ENCODE data around the gene CNPY2.
"Not testable (repeated sequence)": the region's sequence is repeated elsewhere in the genome, so short reads cannot be mapped to it uniquely, and the experiment has no call there.

Gene CNPY2

DNA sequence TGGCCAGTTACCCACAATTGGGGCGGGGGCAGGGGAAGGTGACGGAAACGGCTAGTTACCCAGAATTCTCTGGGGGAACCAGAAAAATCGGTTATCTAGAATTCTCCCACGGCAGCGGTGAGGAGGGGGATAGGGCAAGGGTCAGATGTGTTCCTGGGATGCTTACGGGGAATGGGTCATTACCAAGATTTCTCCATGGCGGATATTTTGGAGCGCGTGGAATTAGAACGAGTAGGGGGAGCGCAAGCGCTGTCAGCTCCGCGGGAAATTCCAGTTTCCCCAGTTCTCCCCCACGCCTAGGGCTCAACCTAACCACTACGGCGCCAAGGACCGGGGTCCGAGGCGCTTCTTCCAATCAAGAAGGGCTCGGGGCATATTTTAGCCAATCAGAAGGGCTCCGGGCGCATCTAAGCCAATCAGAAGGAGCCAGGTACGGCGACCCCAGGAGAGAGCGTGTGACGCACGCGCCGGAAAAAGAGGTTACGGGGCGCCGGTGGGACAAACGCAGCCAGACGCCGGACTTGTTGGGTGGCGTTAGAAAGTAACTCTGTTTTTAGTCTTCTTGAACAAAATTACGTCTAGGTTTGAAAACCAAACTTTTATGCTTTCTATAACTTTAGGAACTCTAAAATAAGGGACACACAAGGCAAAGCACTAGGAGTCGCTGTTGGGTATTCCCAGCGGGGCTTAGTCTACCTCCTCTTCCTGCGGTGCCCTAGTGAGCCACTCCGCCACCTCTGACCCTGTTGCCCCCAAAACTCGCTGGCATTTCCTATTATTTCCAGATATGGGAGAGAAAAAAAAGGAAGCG, 18.1 kb upstream of the CNPY2 start, which contains the start of gene PAN2:
PAN2 (minus strand) TSS at position 322 of the 811 bp plus-strand sequence. CDS start 906 bp downstream, outside the sequence.
- DNase-seq, result peak; percentile 87

DNA sequence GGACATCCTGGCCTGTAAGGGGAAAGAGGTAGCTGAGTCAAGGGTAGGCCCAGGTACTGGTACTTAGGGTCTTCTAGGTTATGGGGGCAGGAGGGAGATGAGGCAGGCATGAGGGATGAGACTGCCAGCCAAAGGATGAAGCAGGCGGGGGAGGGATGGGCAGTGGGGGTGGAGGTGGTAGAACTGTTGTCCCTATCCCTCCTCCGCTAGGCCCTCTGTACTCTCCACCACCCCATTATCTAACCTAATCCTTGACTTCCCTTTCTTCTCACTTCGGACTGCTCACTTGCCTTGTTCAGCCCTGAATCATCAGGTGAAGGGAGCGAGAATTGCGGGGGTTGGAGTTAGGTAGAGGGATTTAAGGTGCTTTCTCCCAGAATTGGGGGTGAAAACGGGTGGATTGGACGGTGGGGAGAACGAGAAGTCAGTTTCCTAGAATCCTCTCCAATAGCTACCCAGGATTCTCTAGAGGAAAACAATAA, 17.4 kb upstream of the CNPY2 start:
- DNase-seq, result no peak

DNA sequence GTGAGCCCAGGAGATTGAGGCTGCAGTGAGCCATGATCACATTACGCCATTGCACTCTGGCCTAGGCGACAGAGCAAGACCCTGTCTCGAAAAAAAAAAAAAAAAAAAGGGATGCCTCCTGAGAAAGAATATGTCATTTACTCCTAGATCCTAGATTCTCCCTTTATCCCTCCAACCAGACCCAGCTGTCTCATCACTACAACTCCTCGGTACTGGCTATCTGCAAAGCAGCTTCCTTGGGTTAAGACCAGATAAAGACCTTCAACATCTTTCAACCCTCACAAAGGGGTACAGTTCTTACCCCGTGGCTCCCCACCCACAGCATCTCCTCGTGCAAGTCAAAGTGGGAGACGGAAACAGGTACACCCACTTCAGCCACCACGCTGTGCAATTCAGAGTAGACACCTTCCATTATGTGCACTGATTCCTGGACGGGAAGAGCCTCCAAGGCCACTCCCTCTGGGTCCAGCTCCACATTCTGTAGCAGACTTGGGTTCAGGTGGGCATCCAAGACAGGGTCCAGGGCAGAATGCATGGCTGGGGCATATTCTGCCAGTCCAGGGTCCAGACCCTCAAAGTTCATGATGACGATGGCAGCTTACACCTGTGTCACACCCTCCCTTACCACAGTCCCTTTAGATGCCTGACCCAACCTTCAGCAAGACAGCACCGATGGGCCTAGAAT, 16.9 kb upstream of the CNPY2 start:
- no peak for DNase-seq

DNA sequence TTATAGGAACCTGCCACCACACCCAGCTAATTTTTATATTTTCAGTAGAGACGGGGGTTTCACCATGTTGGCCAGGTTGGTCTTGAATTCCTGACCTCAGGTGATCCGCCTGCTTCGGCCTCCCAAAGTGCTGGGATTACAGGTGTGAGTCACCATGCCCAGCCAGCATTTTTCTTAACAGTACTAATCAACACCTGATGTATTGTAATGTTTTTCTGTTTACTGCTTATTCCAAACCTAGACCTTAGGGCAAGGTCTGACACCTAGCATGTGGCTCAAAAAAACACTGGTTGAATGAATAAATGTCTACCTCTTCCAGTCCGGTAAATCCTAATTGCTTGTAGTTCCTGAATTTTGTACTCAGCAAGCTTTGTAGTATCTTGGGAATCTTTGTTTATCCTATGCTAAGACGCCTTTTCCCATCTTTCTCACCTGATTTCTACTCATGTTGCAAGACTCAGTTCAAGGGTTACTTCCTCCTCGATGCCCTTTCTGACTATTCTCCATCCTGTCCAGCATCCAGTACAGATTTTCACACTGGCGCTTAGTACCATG, 15.2 kb upstream of the CNPY2 start:
- no peak for DNase-seq

DNA sequence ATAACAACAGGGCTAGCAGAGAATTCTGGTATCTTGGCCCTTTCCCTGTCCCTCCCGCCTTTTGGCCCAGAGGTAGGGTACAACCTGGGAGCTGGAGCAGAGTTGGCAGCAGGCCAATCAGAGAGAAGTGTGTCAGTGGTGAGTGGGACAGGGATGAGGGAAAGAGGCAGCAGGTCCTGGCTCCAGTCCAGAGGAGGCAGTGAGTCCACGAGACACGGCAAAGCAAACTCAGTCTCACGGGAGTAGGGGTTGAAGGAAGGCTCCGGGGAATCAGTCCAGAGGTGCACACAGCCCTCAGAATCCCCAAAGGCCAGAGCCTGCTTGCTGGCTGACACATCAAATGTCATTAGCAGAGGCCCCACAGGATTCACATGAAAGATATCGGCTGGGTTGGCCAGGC, 10.7 kb upstream of the CNPY2 start:
- no peak for DNase-seq

DNA sequence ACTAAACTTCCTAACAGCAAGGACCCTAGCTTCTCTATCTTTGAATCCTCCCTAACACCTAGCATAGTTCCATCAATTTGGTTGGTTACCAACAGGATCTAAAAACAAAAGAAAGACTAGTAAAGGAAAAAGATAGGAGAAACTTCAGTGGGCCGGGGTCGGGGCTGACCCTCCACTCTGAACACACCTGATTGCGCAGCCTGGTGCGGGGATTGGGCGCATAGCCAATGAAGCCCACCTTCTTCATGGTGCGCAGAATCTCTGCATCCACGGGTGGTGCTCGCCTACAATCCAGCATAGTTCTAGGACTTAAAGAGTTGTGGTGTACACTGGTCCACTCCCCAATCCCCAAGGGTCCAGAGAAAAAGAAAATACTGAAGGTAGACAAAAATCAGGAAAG, 10.3 kb upstream of the CNPY2 start:
- DNase-seq, result no peak

DNA sequence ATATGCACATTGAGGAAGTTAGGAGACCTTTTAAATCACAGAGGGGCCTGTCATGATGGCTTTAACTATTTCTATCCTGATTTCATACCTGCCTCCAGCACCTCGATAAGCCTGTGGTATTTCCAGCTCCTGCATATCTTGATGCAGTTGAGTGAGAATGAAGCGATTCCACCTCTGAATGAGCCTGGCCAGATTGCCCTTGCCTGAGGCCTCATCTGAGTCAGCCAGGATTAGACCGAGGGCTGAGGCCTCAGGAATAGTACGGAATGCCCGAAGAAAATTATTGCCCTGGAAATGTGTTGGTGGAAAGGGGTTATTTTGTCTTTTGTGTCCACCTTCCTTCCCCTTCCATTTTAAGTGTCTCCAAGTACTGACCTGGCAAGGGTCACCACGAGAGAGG, 8.4 kb upstream of the CNPY2 start:
- no peak for DNase-seq

DNA sequence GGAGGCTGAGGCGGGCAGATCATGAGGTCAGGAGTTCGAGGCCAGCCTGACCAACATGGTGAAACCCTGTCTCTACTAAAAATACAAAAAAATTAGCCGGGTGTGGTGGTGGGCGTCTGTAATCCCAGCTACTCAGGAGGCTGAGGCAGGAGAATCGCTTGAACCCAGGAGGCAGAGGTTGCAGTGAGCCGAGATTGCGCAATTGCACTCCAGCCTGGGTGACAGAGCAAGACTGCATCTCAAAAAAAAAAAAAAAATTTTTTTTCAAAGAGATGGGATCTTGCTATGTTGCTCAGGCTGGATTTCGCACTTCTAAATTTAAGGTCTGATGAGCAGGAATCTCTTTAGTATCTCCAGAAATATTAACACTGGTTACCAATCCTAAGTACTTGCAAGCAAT, 5.8 kb upstream of the CNPY2 start:
- not testable (repeated sequence) for DNase-seq

DNA sequence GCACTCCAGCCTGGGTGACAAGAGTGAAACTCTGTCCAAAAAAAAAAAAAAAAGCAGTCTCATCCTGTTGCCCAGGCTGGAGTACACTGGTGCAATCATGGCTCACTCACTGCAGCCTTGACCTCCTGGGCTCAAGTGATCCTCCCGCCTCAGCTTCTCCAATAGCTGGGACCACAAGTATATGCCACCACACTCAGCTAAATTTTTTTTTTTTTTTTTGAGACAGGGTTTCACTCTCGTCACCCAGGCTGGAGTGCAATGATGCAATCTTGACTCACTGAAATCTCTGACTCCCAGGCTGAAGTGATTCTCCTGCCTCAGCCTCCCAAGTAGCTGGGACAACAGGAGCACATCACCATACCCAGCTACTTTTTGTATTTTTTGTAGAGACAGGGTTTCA, 5.2 kb upstream of the CNPY2 start:
- DNase-seq, result no peak

DNA sequence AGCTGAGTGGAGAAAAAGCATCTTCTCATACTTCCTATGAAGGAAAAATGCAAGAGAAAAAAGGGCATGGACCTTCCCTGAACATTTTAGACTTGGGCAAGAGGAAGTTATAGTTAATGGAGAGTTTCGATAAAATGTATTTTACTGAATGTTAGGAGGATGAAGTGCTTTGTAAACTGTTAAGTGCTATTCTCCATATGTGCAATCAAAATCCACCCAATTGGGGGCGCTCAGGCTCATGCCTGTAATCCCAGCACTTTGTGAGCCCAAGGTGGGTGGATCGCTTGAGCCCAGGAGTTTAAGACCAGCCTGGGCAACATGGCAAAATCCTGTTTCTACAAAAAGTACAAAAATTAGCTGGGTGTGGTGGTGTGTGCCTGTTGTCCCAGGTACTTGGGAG, 1.9 kb upstream of the CNPY2 start:
- no peak for DNase-seq

DNA sequence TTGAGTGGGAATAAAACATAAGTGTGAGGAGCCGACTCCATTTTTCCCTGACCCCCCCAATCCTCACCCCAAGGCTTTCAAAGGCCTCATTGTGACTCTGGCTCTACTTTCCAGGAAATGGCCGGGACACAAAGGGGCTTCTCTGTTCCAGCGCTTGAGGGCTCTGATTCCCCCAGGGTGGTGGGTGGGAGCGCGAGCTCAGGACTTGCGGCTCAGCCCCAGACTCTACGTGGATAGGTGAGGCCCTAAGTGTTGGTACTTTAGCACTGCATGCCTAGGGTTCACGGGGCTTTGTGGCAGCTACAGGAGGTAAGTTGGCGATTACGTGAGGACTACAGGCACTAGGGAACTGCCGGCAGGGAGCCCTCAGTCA, 553 bp downstream of the CNPY2 start:
- no peak for DNase-seq

DNA sequence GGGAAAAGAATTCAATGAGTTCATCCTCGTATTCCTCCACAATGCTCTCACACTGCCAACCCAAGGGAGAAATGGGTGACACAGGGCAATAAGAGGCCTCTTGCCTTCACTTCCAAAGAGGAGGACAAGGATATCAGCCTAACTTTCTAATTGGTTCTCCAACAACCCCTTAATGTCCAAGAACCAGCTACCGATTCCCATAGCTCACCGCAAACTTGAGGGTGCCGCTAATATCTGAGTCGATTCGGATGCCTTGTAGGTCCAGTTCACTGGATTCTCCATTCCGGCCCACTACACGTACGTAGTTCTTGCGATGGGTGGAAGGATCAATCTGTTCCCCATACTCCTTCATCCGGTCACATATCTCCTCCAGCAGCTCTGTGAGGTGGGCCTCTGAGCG, 4.8 kb downstream of the CNPY2 start:
- no peak for DNase-seq

DNA sequence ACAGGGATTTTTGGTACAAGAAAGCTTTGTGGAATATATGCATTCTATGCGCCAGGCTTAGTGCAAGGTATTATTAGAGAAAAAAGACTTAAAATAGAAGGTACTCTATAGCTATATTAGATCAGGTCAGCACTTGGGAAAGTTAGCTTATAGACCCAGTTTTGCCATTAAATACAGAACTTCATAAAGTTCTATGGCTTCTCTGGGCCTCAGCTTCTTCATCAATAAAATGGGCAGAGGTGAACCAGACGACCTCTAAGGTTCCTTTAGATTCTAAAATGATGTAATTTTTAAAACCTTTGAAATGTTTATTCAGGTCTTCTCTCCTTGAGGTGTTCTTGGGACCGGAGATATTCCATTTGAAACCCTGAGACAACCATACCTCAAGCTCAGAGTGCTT, 7.1 kb downstream of the CNPY2 start:
- no peak for DNase-seq

DNA sequence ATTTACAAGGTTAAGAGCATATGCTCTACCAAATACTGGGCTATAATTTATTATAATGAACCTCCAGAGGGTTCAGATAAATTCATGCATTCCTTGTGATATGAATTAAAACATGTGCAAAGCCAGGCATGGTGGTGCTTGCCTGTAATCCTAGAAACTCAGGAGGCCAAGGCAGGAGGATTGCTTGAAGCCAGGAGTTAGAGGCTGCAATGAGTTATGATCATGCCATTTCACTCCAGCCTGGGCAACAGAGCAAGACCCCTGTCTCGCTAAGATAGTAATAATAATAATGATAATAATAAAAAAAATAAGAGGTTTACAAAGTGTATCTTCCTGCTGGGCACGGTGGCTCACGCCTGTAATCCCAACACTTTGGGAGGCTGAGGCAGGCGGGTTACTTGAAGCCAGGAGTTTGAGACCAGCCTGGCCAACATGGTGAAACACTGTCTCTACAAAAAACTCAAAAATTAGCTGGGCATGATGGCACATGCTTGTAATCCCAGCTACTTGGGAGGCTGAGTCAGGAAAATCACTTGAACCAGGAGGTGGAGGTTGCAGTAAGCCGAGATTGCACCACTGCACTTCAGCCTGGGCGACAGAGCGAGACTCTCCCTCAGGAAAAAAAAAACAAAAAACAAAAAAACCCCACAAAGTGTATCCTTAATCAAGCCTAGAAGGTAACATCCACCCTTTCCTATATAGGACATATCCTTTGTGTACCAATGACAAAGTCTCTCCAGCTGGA, 8.4 kb downstream of the CNPY2 start:
- DNase-seq, result no peak

DNA sequence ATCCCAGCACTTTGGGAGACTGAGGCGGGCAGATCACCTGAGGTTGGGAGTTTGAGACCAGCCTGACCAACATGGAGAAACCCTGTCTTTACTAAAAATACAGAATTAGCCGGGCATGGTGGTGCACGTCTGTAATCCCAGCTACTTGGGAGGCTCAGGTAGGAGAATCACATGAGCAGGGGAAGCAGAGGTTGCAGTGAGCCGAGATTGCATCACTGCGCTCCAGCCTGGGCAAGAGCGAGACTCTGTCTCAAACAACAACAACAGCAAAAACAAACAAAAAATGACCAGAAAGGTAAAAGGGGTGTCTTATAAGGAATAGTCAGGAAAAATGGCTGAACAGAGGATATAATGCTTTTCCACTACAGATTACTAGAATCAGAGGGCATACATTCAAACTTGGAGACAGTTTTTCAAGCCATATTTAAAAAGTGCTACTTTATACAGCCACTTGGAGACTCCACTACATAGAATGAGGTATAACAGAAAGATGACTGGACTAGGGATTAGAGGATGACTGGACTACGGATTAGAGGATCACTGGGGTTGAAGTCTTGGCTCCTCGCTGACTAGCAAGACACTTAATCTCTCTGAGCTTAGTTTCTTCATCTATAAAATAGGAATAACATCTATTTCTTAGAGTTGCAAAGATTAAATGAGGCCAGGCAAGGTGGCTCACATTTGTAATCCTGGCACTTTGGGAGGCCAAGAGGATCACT, 10.8 kb downstream of the CNPY2 start:
- no peak for DNase-seq

DNA sequence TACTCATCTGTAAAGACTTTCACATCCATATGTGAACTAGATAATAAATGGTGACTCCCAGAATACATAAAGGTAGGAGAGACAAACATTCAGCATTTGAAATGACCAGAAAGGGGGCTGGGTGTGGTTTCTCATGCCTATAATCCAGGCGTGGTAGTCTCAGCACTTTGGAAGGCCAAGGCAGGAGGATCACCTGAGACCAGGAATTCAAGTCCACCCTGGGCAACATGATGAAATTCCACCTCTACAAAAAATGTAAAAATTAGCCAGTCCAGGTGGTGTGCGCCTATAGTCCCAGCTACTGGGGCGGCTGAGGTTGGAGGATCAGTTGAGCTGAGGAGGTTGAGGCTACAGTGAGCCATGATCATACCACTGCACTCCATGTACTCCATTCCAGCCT, 11.5 kb downstream of the CNPY2 start:
- no peak for DNase-seq

DNA sequence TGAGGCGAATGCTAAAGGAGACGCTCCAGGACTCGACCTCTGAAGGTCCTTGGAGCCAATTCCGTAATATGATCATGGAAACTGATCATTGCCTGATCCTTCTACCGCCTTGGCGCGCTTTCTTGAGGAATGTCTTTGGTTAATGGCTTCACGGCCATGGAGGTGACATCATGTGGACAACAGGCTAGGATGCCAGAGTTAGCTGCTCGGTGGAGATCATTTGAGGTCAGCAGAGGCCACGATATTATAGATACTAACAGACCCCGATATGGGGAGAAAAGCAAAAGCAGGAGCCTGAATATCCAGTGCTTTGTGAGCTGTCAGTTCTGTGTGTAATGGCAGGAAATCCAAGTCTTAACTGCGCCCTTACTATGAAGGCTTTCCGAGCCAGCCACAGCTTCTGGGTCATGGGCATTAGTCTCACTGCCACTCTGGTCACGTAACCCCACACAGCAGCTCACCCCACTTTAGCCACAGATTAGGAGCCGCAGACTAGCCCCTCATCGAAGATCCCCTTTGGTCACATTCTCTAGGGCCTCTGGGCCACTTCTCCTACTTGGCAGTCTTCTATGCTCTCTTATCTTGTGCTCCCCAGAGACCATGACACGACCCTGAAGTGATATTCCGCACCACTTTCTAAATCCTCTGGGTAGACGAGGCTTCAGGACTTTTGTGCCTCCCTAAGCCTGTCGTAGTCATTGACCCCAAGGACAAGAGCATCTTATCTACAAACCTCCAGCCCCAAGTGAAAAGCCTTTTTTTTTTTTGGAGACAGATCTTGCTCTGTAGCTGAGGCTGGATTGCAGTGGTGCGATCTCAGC, 14.9 kb downstream of the CNPY2 start:
- DNase-seq, result no peak

DNA sequence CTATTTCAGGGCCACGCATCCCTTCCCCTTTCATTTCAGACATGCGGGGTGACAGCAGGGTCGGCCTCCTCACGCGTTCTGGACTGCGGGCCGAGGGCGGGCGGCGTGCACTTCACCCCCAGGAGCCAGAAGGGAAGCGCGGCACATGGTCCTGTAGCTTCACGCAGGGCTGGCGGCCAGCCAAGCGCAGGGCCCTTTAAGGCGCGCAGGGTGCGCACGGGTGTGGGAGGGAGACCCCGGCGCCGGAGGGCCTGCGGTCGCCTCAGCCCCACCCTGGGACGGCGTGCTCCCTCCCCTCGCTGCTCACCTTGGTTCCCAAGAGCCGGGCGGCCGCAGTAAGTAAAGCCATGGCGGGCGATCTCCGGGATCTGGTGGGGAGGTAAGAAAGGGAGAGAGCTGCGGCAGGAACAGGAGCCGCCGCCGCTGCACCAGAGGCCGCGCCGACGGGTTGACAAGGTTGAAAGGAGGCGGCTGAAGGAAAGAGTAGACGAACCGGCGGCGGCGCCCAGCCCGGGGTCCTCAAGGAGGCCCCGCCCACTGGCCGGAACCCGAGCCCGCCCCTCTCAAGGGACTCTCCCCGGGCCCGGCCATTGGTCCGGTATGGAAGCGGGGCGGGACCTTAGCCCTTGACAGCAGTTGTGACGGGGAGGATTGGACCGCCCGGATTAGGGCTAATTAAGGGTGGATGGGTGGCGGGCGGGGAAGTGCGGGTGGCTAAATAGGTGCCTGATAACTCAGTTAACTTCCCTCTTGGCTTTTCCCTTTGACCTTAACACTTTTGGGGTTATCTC, 15.7 kb downstream of the CNPY2 start, which contains the start of gene CS:
CS (minus strand) TSS at position 478 of the 791 bp plus-strand sequence; CDS start at position 349, 129 bp downstream.
- DNase-seq, result peak; percentile 88

DNA sequence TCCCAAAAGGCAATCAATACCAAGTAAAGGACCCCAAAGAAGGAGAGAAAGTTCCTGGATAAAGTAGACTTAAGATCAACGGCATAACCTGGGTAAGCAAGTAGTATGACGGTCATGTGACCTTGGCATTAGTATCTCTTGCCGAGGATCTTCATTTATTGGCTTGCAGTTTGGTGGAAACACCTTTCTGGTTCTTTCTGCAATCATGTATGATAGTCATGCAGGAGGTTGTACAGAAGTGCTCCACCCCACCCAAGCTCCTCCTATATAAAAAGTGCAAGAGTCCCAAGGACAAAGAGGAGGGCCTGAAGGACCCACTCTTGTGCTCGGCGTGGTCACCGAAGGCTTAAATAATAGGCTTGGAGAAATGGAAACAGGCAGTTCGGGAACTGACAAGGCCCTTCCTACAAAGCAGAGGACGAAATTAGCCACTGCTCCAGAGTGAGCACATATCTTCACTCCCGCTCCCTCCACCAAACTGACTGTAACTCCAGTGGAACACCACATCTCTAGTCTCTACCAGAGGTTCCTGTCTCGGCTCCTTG, 16.4 kb downstream of the CNPY2 start:
- no peak for DNase-seq

DNA sequence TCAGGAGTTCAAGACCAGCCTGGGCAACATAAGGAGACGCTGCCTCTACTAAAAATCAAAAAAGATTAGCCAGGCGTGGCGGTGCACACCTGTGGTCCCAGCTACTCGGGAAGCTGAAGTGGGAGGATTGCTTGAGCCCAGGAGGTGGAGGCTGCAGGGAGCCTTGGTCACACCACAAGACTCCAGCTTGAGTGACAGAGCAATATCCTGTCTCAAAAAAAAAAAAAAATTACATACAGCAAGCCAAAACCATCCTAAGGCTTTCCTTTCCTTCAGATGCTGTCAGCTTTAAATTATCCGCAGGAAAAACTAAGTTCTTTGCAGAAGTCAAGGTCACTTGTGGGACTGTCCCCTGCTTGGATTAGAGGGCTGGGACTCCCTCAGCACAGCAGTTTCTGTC, 17.0 kb downstream of the CNPY2 start:
- no peak for DNase-seq

Measured in DMS79 (cell line).